LNCaP clone FGC (cell line): Measurements from ENCODE around the gene KAT5.
"Not testable (repeated sequence)": the region's sequence is repeated elsewhere in the genome, so short reads cannot be mapped to it uniquely, and the experiment has no call there.

Experiments used
- DNase-seq: peaks from one replicate; pipeline ENCODE4 v3.0.0-alpha.2; 2011; ENCODE audit warnings: low read depth
- H3K4me3 ChIP-seq: 2 replicates; pipeline ENCODE4 v1.5.1; 2011; ENCODE audit warnings: mild to moderate bottlenecking, low read depth, low read length, control low read depth
- CTCF ChIP-seq: IDR thresholded peaks from 2 replicates; pipeline ENCODE4 v1.5.1; 2012; ENCODE audit warnings: mild to moderate bottlenecking; ENCODE audit not compliant: control insufficient read depth, insufficient read depth; ENCODE audit errors: extremely low read depth

Gene KAT5

DNA sequence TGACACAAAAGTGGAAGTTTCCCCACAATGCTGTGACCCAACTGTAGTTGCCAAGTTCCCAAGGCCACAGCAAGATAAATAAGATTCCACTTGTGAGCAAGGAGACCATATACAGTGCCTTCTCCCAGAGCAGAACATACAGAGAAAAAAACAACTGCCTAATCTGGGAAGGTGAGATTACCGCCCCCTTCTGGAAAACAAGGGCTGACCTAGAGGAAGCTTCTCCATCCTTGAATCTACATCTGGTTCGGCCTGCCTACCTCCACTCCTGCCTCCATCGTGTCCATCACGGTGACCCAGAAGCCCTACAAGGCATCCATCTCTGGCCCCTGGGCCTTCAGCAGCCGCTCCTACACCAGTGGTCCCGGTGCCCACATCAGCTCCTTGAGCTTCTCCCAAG lies 14.6 kb downstream of the KAT5 start:
- no peak overlapping the region for H3K4me3 ChIP-seq
- no peak for DNase-seq
- no peak for TF ChIP-seq CTCF

DNA sequence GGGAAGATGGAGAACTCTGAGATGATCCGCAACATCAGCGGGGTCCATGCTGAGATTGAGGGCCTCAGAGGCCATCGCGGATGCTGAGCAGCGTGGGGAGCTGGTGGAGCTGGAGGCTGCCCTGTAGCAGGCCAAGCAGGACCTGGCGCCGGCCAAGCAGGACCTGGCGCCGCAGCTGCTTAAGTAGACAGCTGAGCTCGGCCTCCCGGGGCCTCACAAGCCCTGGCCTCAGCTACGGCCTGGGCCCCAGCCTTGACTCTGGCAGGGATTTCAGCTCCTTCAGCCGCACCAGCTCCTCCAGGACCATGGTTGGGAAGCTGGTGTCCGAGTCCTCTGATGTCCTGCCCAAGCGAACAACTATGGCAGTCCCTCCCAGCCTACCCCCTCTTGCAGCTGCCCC lies 15.8 kb downstream of the KAT5 start:
- no peak overlapping the region for H3K4me3 ChIP-seq
- TF ChIP-seq CTCF = no peak
- DNase-seq = no peak

DNA sequence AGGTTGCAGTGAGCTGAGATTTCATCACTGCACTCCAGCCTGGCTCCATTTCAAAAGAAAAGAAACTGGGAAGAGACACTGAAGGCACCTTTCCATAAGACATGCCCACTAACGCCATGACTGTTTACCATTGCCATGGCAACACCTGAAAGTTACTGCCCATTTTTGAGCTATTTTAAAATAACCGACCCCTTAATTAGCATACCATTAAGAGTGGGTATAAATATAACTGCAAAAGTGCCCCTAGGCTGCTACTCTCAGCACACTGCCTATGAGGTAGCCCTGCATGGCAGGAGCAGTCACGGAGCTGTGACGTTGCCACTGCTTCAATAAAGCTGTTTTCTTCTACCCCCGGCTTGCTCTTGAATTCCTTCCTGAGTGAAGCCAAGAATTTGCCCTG lies 18.4 kb downstream of the KAT5 start:
- TF ChIP-seq CTCF = no peak
- DNase-seq = no peak
- no peak overlapping the region for H3K4me3 ChIP-seq

DNA sequence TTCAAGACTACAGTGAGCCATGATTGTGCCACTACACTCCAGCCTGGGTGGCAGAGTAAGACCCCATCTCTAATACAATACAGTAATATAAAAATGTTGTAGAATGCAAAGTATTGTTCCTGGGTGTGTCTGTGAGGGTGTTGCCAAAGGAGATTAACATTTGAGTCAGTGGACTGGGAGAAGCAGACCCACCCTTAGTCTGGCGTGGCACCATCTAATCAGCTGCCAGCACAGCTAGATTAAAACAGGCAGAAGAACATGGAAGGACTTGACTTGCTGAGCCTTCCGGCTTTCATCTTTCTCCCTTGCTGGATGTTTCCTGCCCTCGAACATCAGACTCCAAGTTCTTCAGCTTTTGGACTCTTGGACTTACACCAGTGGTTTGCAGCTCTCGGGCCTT lies 23.1 kb downstream of the KAT5 start:
- not testable (repeated sequence) for DNase-seq, H3K4me3 ChIP-seq

- DNase-seq = no peak
- no peak for TF ChIP-seq CTCF
- no peak overlapping the region for H3K4me3 ChIP-seq
Measured at GRCh38 chr11:65736810-65737209, 24.8 kb downstream of the KAT5 start.

- no peak for DNase-seq
- no peak for TF ChIP-seq CTCF
- no peak overlapping the region for H3K4me3 ChIP-seq
Measured at GRCh38 chr11:65739022-65739421, 27.0 kb downstream of the KAT5 start.

GRCh38 chr11:65741185-65741584 lies 29.1 kb downstream of the KAT5 start:
- DNase-seq = no peak
- no peak for TF ChIP-seq CTCF
- H3K4me3 ChIP-seq = no peak overlapping the region

GRCh38 chr11:65742353-65742752 lies 30.3 kb downstream of the KAT5 start:
- no peak for TF ChIP-seq CTCF
- peak; percentile 38 for DNase-seq

More at GRCh38 chr11:65742353-65742752, 30.3 kb downstream of the KAT5 start:
- H3K4me3 ChIP-seq = no peak overlapping the region
